GM18873 (cell line): Measurements from ENCODE around the gene PPP1R7.

Experiments
- ATAC-seq: cut with Tn5 transposase; IDR thresholded peaks from one replicate; pipeline ENCODE4 v1.9.1; 2021; ENCODE audit warnings: mild to moderate bottlenecking, moderate library complexity, moderate number of reproducible peaks; ENCODE audit not compliant: unreplicated experiment, low FRiP score

The PPP1R7 gene

DNA sequence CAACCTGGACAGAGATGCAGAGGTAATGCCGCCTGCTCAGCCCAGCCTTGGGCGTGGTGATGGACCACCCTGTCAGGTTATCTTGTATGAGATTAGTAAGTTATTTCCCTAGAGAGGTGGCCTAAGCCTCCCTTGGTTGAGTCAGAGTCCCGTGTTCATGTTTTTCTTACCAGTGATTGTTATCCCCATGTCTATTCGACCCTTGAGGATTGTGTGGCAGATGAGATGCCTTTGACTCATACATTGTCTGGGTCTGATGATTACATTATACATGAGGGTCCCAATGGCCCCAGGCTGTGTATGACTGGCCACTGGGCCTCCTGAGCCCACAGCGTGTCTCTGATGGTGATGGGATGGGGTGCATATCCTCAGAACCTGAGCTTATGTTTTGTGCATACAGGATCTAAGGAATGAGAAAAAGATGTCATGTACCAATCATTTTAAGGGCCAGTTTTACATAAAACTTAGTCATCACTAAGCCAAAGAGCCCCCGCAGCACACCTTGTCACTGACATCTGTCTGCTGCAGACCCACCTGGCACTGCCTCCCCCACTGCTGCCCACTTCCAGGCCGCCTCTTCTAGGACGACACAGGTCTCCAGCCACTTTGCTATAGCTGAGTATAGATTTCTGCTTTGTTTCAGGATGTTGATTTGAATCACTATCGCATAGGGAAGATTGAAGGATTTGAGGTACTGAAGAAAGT lies 7.7 kb downstream of the PPP1R7 start:
- no peak for ATAC-seq

DNA sequence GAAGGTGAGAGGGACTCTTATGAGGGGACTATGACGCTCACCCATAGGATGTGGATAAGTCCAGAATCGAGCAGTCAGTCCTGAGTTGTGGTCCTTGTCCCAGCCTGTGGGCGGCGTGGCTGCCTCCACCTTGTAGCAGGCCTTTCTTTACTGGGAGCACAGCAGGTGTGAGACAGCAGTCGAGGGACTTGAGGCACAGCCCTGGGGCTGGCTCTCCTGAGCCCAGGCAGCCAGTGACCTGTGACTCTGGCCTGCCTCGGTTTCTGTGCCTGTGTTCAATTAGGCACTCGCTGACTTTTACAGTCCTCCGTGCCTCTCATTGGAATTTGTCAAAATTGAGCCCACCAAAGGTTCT lies 8.3 kb downstream of the PPP1R7 start:
- ATAC-seq, result no peak

DNA sequence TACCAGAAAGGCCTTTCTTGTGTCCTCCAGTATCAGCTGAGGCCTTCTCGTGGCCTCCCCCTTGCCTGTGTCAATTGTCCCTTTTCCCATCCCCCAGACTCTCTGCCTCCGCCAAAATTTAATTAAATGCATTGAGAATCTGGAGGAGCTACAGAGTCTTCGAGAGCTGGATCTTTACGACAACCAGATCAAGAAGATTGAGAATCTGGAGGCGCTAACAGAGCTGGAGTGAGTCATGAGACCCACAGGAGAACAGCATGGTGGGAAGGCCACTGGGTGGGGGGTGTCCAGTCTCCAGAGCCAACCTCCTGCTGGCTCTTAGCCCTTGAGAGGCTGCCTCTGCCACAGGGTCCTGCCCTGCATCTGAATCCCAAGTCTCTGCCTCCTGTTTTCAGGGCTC lies 8.8 kb downstream of the PPP1R7 start:
- no peak for ATAC-seq

DNA sequence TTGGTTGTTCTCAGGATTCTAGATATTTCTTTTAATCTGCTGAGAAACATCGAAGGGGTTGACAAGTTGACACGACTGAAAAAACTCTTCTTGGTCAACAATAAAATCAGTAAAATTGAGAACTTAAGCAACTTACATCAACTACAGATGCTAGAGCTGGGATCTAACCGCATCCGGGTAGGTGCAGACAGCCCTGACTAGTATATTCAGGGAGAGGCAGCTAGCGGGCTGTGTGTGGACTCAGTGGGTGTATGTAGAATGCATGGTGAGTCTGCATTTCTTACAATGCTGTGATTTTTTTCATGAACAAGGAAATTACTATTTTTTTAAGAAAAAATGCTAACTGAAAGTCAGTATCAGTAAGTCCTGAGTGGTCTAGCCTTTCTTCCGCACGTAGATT lies 10.1 kb downstream of the PPP1R7 start:
- ATAC-seq, result no peak

DNA sequence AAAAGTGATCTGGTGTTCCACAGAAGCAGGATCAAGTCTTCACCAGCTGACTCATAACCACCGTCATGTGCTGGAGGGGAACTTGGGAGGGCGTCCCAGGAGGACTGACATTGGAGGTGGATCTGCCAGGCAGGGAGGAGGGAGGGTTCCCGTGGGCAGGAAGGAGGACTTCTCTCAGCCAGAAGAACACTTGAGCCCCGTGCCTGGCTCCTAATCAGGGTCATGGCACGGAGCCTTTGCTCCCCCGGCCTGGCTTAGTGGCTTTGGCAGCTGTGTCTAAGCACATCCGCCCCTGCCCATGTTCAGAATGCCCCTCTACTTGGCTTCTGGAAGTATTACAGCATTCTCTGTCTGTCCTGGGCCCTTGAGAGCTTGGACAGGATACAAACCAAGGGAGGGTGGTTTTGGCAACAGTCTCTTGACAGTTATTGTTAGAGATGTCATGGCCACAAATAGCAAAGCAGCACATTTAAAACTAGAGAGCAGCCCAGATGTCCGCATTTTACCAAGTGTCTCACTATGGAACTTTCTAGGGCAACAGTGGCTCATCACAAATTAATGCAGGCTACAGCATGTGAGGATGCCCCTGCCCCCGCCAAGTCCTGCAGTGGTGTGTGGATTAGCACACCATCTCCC lies 11.5 kb downstream of the PPP1R7 start:
- no peak for ATAC-seq

DNA sequence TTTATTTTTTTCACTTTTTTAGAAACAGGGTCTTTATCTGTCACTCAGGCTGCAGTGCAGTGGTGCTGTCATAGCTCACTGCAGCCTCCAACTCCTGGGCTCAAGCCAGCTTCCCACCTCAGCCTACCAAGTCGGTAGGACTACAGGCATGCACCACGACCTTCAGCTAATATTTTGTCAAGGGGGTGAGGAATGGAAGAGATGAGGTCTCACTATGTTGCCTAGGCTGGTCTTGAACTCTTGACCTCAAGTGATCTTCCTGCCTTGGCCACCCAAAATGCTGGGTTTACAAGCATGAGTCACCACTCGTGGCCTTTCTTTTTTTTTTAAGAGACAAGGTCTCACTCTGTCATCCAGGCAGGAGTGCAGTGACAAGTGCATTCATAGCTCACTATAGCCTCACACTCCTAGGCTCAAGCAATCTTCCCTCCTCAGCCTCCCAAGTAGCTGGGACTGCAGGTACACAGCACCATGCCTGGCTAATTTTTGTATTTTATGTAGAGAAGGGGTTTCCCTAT lies 13.4 kb downstream of the PPP1R7 start:
- ATAC-seq, result no peak

DNA sequence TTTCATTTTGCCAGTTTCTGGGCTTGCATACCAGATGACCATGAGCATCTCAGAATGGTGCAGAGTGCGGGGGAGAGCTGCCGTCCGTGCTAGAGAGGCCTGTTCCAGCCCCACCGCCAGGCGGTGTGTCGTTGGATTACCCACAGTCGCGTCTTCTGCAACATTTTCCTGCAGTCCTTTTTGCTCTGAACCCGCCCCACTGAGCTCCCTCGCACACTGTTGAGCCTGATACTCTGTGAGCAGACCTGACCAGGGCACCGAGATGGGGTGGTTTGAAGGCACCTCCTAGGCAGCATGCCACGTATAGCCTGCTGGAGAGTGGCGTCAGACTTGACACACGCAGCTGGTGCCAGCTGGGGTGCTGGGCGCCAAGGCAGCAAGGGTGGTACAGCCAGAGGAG lies 18.1 kb downstream of the PPP1R7 start:
- ATAC-seq, result no peak

DNA sequence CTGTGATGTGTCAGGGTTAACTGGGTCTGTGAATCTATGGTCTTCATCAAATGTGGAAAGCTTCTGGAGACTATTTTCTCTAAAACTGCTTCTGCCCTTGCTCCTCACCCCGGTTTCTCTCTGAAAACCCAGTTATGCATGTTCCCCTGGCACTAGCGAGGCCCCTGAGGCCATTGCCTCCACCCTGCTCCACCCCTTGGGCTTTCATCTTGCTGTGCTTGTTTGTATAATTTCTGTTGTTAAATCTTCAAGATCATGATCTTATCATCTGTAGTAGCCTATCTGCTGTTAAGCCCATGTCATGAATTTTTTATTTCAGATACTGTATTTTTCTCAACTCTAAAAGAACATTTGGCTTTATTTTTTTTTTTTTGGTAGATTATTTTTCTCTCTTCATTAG lies 23.3 kb downstream of the PPP1R7 start:
- no peak for ATAC-seq

DNA sequence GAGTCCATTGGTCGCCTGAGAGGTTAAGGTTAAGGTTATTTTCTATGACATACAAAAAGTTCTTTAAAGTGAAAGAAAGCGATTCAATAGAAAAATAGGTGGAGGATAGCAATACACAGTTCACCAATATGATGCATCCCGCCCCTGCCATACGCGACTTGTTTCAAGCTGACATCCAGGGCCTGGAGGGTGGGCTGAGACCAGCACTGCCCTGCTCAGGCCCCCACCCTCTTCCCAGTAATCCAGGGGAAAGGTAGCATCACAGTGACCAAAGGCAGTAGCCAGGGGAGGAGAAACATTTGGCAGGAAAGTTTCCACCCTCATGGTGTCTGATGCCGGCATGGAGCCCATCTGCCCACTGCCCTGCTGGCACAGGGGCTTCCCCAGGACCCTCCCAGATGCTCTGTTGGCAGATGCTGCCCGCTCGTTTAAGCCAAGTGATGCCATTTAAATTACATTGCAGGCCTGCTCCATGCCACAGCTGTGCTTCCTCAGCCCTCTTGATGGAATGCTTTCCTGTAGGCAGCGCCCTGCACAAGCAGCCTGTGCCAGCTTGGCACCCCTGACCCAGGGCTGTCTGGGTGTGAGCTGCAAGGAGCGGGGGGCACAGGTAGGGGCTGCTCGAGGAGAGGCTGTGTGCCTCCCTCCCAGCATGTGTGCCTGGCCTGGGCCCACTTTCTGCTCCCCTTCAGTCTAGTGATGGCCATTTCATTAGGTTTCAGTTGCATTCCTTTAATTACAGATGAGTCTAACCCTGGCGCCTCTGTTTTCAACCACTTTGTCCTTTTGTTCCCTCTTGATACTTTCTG lies 27.5 kb downstream of the PPP1R7 start:
- ATAC-seq, result no peak

DNA sequence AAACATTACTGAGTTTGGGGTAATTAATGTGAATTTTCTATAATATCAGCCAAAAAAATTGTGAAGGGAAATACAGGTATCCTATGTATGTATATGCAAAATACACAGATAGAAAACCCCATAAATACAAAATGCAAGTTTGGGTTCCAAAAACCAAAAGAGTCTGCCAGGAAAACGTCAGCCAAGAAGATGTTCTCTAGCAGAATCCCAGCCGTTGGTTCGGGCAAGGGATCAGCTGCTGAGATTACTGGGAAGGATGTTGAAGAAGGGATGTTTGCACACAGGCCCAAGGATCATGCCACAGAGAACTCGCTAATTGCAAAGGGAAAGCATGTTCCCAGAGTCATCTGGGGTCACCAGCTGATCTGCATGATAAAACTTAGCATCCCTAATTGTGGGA lies 28.7 kb downstream of the PPP1R7 start:
- no peak for ATAC-seq

DNA sequence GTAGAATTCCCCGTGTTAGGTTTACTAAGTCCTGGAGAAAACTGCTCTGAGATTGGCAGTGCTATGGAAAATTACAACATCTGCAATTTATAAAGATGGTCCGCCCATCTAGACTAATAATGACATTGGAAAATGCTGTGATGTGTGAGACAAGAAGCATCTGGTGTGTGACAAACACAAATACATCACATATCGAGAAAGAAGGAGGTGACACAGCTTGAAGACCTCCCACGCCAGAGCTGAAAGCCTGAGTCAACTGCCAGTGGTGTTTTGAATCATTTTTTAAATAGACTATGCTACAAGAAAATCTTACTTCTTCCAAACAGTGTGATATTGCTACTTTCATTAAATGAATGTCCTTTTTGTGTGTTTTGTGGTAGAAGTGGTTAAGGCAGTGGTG lies 29.6 kb downstream of the PPP1R7 start:
- no peak for ATAC-seq

DNA sequence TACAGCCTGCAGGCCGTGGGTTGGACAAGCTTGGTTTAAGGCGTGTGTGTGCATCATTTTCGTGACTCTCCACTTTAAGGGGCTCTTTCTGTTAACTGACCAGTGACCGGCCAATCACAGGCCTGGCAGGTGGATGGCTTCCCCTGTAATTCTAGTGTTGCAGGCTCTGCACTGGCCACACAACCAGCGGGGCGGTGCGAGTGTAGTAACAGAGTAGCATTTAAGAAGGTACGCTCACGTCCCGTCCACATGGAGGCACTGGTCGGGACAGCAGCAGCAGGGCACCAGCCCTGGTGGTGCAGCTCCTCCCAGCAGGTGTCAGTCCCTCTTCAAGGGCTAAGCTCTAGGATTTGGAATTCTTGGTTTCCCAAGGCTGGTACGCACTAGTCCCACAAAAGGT lies 30.2 kb downstream of the PPP1R7 start:
- ATAC-seq, result no peak

DNA sequence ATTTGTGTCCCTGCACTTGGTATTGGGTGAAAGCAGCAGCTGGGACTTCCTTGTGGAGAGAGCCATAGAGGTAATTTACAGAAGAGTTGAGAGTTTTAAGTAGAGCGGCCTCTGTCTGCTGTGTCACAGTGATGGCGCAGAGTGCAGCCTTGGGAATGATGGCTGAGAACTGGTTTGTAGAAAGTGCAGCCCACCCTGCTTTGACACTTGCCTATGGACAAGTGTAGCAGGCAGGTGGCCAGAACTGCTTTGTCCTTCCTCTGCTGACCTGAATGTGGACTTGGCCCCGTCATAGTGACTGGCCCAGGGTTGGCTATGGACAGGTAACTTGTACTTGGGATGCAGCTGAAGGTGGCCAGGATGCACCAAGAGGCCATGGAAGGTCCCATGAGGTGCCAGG lies 31.9 kb downstream of the PPP1R7 start:
- no peak for ATAC-seq

DNA sequence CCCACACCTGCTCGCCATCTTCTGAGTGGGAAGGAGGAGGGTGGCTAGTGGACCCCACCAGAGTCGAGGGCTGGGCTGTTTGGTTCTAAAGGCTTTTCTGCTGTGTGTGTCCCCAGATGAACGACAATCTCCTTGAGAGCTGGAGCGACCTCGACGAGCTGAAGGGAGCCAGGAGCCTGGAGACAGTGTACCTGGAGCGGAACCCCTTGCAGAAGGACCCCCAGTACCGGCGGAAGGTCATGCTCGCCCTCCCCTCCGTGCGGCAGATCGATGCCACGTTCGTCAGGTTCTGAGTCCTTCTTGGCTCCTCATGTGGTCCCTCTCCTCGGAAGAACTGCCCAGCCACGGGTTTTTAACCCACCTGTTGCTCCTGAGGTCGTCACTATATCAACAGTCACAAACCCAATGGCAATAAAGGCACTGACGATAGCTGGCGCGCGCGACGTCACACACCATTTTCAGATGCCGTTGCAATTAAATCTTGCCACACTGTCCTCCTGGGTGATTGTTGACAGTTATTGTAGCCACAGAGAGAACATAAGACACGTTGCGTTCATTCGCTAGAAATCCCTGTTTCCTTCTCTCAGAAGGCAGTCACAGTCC lies 32.4 kb downstream of the PPP1R7 start:
- no peak for ATAC-seq

DNA sequence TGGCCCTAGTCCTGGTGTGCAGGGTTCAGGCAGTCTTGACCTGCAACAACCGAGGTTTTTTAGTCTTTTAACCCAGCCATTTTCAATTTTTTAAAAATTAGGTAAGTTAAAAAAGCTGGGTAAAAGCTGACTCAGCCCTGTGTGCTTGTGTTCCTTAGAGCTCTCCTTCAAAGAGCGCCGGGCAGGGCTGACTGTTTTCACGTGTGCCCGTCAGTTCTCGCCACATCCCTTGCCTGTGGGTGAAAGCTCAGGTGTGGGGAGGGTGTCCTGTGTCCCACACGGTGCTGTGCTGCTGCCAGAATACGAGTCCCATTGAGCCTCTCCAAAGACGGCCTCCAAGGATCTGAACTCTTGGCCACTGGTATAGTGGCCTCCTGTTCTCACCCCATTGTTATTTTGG lies 33.0 kb downstream of the PPP1R7 start:
- ATAC-seq, result no peak

DNA sequence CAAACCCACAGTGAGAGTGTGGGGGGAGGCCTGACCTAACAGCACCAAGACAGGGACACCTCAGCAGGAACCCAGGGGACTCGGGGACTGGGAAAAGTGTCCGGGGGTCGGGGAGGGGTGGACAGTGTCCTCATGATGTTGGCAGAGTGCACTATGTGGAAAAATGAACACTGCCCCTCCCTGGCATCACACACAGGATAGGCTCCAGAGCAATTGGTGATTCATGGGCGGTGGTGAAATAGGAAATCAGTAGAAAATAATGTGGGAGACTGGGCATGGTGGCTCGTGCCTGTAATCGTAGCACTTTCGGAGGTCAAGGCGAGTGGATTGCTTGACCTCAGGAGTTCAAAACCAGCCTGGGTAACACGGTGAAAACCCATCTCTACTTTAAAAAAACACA lies 34.6 kb downstream of the PPP1R7 start:
- no peak for ATAC-seq

DNA sequence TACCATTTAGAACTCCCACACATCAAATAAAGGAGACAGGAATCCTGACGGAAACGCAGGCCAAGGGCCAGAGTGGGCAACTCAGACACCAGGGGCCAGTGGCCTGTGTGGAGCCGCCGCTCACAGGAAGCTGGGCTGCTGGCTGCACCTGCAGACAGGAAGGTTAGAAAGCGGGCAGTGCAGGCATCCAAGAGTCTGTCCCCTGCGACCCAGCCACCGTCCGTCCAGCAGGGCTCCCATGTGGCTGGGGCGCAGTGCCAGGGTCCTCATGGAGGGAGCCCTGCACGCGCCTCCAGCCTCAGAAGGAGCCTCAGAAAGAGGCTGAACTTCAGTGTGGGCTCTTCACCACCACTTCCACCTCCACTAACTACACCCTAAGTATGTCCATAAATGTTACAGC lies 35.7 kb downstream of the PPP1R7 start:
- no peak for ATAC-seq

DNA sequence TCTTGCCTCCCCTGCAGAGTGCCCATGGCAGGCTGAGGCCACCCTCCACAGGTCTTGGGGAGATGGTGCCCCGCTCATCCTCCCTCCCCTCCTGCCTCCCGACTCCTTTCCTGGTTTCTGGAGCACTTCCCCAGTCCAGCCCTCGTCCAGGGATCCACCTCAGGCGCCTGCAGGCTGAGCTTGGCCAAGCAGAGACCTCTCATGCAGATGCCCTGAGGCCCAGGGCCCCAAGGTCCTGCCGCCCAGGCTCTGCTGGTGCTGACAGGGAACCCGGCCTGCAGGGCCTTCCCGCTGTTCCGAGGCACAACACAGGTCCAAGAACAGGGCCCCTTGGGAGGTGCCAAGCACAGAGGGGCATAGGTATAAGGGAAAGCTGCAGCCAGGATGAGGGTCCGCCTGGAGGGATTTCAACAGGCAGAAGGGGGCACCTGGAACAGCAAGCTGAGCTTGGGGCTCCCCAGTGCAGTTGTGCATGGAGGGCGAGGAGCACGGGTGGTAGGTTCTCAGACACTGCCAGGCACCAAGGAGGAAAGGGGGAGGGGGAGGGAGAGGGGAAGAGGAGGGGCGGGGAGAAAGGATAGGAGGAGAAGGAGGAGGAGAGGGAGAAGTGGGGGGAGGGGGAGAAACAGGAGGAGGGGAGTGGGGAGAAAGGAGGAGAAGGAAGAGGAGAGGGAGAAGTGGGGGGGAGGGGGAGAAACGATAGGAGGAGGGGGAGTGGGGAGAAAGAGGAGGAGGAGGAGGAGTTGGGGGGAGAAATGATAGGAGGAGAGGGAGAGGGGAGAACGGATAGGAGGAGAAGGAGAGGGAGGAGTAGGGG lies 37.0 kb downstream of the PPP1R7 start:
- no peak for ATAC-seq

DNA sequence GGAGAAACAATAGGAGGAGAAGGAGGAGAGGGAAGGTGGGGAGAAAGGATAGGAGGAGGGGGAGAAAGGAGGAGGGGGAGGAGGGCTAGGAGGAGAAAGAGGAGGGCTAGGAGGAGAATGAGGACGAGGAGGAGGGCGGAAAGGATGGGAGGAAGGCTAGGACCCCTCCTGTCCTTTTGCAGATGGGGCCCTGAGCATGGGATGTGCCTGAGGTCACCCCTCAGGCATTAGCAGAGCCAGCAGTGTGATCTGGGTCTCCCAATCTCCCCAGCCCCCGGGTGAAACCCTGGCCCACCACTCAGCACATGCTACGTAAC lies 37.6 kb downstream of the PPP1R7 start:
- no peak for ATAC-seq

DNA sequence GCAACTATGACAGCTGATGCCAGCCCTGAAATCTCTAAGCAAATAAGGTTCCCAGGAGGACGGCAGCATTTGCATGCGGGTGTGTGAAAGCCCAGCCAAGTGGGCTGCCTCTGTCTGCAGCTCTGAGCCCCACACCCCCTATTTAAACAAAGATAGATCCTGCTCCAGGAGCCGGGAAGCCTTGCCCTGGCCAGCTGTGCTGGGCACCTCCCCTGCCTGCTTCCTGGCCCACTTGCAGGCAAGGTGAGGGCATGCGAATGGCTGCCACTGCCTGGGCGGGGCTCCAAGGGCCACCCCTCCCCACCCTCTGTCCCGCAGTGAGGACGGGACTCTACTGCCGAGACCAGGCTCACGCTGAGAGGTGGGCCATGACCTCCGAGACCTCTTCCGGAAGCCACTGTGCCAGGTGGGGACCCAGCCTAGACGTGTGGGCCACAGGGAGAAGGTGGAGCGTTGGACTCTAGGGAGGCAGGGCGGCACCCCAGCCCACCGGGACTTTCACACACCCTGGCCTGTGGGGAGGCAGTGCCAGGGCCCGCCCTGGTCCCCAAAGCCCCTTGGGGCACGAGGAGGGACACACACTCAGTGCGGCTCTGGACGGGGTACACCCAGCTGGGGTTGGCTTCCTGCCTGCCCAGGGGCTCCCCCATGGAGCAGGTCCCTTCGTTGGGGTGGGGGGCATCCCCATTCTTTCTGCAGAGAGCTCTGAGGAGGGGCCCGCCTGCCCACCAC lies 38.3 kb downstream of the PPP1R7 start, which contains the start of gene ANO7:
TSS of gene ANO7 (plus strand) at position 317 of the 732 bp plus-strand sequence. CDS start 1,387 bp downstream, outside the sequence.
- no peak for ATAC-seq
